WTC11 (cell line): Measurements from ENCODE around the gene GALNTL6.

Experiments
- ZNF138 ChIP-seq: sonication (generic); formaldehyde crosslinking; conservative IDR thresholded peaks from 2 replicates; pipeline ENCODE4 v1.8.1; 2022; ENCODE audit warnings: mild to moderate bottlenecking, moderate library complexity, missing genetic modification reagents
- TF ChIP-seq, protein P1 (sequence below): sonication (generic); formaldehyde crosslinking; IDR thresholded peaks from 2 replicates; pipeline ENCODE4 v1.8.1; 2023; ENCODE audit warnings: mild to moderate bottlenecking, missing genetic modification reagents

GRCh38 chr4:172050911-172051310 is 237.7 kb downstream of the GALNTL6 start:
- TF ChIP-seq, protein P1, sequence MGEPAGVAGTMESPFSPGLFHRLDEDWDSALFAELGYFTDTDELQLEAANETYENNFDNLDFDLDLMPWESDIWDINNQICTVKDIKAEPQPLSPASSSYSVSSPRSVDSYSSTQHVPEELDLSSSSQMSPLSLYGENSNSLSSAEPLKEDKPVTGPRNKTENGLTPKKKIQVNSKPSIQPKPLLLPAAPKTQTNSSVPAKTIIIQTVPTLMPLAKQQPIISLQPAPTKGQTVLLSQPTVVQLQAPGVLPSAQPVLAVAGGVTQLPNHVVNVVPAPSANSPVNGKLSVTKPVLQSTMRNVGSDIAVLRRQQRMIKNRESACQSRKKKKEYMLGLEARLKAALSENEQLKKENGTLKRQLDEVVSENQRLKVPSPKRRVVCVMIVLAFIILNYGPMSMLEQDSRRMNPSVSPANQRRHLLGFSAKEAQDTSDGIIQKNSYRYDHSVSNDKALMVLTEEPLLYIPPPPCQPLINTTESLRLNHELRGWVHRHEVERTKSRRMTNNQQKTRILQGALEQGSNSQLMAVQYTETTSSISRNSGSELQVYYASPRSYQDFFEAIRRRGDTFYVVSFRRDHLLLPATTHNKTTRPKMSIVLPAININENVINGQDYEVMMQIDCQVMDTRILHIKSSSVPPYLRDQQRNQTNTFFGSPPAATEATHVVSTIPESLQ: no peak
- no peak for TF ChIP-seq ZNF138 (CRISPR knock-in tag)
